GM19035 (cell line): ENCODE data around the gene CRX.
"Not testable (repeated sequence)": the region's sequence is repeated elsewhere in the genome, so short reads cannot be mapped to it uniquely, and the experiment has no call there.

Experiments
- ATAC-seq: cut with Tn5 transposase; IDR thresholded peaks from one replicate; pipeline ENCODE4 v1.9.1; 2021; ENCODE audit not compliant: unreplicated experiment

The CRX gene

DNA sequence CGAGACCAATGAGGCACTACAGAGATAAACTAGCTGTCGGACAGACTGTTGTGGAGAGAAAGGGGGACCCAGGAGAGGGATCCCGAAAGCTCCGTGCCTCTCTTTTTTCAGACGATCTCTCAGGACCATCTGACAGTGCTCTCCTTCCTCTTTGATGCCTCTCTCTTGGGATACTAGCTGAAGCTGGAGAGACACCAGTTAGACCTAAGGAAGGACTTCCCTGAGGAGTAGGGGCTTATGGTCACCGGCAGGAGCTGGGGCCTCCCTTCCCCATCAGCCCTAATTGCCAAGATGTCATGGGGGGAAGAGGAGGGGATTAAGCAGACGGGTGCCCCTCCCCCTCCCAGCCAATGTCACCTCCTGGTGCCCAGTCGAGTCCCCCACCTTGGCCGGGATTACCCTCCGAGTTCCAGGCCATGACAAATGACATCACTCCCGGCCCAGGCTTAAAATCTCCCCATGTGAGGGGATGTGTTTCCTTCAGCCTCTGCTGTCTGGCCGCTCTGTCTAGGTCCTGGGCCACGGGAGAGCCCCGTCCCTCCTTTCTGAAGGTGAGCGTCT lies at the start of gene CRX:
Gene CRX (plus strand): TSS at position 478 of the 561 bp plus-strand sequence. CDS start 12,507 bp downstream, outside the sequence.
- no peak for ATAC-seq

GRCh38 chr19:47776568-47776967 lies 45.2 kb upstream of the CRX start:
- ATAC-seq = no peak

GRCh38 chr19:47777245-47778048 lies 44.3 kb upstream of the CRX start:
- not testable (repeated sequence) for ATAC-seq

DNA sequence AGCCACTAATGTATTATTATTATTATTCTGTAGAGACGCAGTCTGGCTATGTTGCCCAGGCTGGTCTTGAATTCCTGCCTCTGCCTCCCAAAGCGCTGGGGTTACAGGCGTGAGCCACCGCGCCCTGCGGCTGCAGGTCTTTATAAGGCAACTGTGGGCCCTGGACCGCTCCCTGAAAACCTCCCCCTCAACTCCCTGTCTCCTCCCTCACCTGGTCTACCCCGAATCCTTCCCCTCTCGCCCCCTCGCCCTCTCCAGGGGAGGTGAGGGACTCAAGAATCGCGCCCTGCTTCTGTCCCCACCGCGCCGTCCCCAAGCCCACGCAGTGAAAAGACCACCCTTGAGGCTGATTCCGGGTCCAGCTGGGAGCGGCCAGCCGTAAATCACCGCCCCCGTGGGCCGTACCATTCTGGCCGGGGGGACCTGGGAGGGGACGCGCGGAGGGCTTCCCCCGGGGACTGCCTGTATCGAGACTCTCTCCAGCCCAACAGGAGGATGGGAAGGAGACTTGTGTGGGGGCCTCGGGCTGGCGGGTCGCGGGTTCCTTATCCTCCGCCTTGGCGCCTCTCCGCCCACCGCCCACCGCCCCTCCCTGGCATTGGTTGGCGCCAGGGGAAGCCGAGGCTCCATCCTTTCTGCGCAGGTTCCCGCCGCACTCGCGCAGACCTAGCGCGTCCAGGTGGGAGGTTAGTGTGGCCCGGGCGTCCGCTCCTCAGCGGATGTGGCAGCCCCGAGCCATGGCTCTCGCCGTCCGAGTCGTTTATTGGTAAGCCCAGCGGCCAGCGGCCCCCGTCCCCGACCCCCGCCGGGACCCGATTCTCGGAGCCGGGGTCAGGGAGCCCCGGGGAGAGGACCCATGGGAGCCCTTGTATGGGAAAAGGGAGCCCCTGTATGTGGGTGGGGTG lies 43.4 kb upstream of the CRX start, which contains the start of gene SELENOW:
Gene SELENOW (plus strand): TSS at position 655 of the 905 bp plus-strand sequence. CDS start 83 bp downstream, at position 738.
- peak; percentile 79 for ATAC-seq

DNA sequence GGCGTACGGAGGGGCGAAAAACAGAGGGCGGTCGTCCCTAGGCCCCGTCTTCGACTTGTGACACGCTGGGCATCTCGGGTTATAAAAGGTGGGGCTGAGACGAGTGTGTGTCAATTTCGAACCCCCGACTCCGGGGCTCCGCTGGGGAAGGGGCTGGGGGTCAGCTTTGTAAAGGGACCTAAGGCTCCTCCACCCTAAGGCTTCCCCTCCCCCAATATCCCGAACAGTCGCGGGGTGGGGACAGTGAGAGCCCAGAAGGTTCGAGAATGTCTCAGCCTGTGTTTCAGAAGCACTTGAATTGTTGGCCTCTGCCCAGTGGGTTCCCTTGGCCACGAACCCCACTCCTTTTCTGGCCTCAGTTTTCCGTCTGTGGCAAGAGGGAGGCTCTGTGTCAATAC lies 42.8 kb upstream of the CRX start:
- no peak for ATAC-seq

DNA sequence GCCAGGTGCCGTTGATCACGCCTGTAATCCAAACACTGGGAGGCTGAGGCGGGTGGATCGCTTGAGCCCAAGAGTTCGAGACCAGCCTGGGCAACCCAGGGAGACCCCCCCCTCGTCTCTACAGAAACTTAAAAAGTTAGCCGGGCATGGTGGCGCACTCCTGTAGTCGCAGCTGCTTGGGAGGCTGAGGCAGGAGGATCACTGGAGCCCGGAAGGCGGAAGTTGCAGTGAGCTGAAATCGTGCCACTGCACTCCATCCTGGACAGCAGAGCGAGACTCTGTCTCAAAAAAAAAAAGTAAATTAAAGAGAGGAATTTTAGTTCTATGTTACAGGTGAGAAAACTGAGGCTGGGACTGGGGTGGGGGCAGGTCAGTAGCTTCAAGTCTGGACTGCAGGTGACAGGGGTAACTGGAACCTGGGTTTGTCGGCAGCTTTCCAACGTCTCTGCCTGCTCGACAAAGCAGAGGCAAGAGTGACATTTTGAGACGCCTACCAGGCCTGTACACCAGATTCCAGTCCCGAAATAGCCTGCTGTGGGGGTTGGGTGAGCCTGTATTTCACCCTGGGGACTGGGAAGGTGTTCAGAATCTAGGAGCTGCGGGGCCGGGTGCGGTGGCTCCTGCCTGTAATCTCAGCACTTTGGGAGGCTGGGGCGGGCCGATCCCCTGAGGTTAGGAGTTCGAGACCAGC lies 42.1 kb upstream of the CRX start:
- ATAC-seq = no peak

DNA sequence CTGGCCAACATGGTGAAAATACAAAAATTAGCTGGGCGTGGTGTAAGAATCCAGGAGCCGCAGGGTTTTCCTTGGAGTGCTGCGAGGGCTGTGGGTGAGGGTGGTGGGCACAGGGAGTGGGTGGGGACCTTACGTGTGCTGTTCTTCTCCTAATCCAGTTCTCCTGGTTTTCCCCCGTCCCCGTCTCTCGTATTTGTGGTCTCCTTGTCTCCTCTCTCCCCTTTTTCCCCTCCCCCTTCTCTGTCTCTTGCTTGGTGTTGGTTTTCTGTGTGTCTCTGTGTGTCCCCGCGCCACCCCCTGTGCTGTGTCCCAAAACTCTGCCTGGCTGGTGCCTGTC lies 41.6 kb upstream of the CRX start:
- ATAC-seq = no peak

DNA sequence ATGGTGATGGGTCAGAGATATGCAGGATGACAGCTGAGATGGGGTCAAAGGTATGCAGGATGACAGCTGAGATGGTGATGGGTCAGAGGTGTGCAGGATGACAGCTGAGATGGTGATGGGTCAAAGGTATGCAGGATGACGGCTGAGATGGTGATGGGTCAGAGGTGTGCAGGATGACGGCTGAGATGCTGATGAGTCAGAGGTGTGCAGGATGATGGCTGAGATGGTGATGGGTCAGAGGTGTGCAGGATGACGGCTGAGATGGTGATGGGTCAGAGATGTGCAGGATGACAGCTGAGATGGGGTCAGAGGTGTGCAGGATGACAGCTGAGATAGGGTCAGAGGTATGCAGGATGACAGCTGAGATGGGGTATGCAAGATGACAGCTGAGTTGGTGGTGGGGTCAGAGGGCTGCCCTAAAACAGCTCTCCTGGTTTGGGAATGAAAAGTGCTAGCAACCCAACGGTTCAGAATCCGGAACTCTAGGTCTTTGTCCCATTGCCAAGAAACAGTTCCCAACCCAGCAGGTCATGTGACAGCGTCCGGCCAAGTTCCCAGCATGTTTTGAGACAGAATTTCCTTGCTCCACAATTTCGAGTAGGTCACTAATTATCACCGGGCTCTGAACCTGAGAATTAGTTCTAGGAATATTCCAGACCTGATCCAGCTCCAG lies 40.0 kb upstream of the CRX start:
- ATAC-seq = no peak

DNA sequence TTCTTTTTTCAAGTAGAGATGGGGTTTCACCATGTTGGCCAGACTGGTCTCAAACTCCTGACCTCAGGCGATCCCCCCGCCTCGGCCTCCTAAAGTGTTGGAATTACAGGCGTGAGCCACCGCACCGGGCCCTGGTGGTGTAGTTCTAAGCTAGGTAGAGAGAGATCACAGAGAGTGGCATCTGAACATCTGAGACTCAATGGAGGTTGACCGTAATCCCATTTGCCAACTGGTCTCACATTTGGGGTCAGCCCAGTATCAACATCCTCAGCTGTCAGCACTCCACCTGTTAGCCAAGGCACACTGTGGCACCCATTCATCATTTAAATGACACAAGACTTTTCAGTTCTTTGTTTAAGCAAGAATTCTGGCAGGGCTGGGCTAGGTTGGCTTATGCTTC lies 35.2 kb upstream of the CRX start:
- no peak for ATAC-seq

GRCh38 chr19:47787307-47787706 lies 34.4 kb upstream of the CRX start:
- ATAC-seq = not testable (repeated sequence)

- not testable (repeated sequence) for ATAC-seq
Measured at GRCh38 chr19:47789811-47790210, 31.9 kb upstream of the CRX start.

- no peak for ATAC-seq
Measured at GRCh38 chr19:47790398-47790814, 31.3 kb upstream of the CRX start.

DNA sequence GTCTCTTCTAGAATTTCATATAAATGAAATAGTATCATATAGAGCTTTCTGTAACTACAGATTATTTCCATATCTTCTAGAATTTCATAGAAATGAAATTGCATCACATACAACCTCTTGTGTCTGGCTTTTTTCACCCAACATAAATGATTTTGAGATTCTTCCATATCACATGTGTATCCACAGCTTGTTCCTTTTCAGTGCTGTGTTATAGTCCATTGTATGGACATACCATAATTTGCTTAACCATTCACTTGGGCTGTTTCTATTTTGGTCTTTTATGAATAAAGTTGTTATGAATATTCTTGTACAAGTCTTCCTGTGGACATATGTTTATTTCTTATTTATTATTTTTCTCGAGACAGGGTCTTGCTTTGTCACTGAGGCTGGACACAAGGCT lies 29.1 kb upstream of the CRX start:
- ATAC-seq = no peak

- ATAC-seq = no peak
Measured at GRCh38 chr19:47794526-47794925, 27.2 kb upstream of the CRX start.

DNA sequence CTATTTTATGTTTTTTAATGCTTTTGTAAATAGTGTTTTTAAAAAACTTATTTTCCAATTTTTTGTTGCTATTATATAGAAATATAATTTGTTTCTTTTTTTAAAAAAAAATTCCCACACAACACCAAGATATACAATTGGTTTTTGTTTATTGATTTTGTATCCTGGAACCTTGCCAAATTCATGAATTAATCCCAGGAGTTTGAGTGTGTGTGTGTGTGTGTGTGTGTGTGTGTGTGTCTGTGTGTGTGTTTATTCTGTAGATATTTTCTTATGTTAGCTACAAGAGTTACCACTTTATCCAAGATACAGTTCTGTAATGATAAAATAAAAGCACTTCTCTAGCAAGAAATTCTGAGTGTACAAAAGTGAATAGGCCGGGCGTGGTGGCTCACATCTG lies 25.0 kb upstream of the CRX start:
- ATAC-seq = no peak

GRCh38 chr19:47797996-47798903 lies 23.5 kb upstream of the CRX start:
- ATAC-seq = no peak

- no peak for ATAC-seq
Measured at GRCh38 chr19:47798904-47799266, 22.9 kb upstream of the CRX start.

GRCh38 chr19:47801270-47801669 lies 20.5 kb upstream of the CRX start:
- no peak for ATAC-seq

DNA sequence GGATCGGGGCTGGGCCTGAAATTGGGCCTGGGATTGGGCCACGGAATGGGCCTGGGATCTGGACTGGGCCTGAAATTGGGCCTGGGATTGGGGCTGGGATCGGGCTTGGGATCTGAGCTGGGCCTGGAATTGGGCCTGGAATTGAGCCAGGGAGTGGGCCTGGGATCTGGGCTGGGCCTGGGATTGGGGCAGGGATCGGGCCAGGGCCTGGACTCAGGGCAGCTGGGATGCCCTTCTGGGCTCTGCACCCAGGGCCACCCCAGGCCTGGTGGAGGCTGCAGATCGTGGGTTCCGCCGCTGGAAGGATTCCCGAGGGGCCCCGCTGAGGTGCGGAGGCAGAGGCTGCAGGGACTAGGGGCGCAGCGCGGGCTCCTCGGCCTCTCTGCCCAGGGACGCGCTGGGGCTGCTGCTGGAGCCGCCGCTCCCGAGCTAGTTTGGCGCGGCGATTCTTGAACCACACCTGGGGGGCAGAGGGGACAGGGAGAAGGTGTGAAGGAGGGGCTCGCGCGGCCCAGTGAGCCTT lies 19.2 kb upstream of the CRX start:
- ATAC-seq = no peak
